ENCODE measurements around the gene TMEM8B. TPM values are rescaled to one million over a fixed set of nuclear protein-coding genes. Genes with fewer than 3 reads are reported as not detected.

The TMEM8B gene
- total RNA-seq, 4 donors from 2014 or later: 11.7 to 23.8 (median 18.6) TPM

- H3K27me3 ChIP-seq: peaks cover 2% of the 10 kb centered on the region
- H3K9me3 ChIP-seq: no peaks in the 10 kb centered on the region
- no peak for ATAC-seq
- no peaks in the 10 kb centered on the region for H3K36me3 ChIP-seq
- H3K4me1 ChIP-seq: peaks cover 0 to 15% (median 0%) of the 10 kb centered on the region in 3 donors
- H3K27ac ChIP-seq: no peak overlapping the region
- no peak overlapping the region for H3K4me3 ChIP-seq
- TF ChIP-seq, protein P1, sequence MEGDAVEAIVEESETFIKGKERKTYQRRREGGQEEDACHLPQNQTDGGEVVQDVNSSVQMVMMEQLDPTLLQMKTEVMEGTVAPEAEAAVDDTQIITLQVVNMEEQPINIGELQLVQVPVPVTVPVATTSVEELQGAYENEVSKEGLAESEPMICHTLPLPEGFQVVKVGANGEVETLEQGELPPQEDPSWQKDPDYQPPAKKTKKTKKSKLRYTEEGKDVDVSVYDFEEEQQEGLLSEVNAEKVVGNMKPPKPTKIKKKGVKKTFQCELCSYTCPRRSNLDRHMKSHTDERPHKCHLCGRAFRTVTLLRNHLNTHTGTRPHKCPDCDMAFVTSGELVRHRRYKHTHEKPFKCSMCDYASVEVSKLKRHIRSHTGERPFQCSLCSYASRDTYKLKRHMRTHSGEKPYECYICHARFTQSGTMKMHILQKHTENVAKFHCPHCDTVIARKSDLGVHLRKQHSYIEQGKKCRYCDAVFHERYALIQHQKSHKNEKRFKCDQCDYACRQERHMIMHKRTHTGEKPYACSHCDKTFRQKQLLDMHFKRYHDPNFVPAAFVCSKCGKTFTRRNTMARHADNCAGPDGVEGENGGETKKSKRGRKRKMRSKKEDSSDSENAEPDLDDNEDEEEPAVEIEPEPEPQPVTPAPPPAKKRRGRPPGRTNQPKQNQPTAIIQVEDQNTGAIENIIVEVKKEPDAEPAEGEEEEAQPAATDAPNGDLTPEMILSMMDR (IDR thresholded peaks at IDR 0.05): no peak
- TF ChIP-seq POLR2AphosphoS5 (IDR thresholded peaks at IDR 0.05) (no peak), POLR2A (IDR thresholded peaks at IDR 0.05) (no peak), EP300 (IDR thresholded peaks at IDR 0.05) (no peak)
- WGBS, 2 donors (ENCODE audit: low coverage in 1 of 2): 75 to 79% methylated on average over 3 of the region's 4 CpGs
Observed at GRCh38 chr9:35862328-35862727, 33.3 kb downstream of the TMEM8B start.

DNA sequence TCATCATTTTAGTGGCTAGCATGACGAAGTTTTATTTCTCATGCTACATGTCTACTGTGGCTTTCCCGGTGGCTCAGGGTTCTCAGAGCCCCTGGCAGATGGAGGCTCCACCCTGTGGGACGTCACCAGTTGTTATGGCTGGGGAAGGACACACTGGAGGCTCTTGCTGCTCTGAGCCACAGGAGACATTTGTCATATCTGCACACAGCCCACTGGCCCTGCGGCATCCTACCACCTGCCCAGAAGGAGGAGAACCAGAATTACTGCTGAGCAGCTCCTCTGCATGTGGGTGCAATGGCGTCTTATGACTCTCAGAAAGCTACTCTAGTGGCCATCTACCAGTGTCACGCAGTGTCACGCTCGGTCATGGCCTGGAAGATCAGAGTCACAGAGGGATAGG lies 34.6 kb downstream of the TMEM8B start:
- WGBS, 2 donors (ENCODE audit: low coverage in 1 of 2): 40 to 100% methylated on average over 1 of the region's 8 CpGs
- no peaks in the 10 kb centered on the region for H3K36me3 ChIP-seq
- H3K4me3 ChIP-seq: no peak overlapping the region
- TF ChIP-seq, protein P1 (IDR thresholded peaks at IDR 0.05): no peak
- TF ChIP-seq POLR2AphosphoS5 (IDR thresholded peaks at IDR 0.05) (no peak), POLR2A (IDR thresholded peaks at IDR 0.05) (no peak), EP300 (IDR thresholded peaks at IDR 0.05) (no peak)
- peaks cover 8% of the 10 kb centered on the region for H3K27me3 ChIP-seq
- H3K9me3 ChIP-seq: no peaks in the 10 kb centered on the region
- H3K27ac ChIP-seq: no peak overlapping the region
- no peak for ATAC-seq
- peaks cover 0 to 15% (median 0%) of the 10 kb centered on the region in 3 donors for H3K4me1 ChIP-seq

DNA sequence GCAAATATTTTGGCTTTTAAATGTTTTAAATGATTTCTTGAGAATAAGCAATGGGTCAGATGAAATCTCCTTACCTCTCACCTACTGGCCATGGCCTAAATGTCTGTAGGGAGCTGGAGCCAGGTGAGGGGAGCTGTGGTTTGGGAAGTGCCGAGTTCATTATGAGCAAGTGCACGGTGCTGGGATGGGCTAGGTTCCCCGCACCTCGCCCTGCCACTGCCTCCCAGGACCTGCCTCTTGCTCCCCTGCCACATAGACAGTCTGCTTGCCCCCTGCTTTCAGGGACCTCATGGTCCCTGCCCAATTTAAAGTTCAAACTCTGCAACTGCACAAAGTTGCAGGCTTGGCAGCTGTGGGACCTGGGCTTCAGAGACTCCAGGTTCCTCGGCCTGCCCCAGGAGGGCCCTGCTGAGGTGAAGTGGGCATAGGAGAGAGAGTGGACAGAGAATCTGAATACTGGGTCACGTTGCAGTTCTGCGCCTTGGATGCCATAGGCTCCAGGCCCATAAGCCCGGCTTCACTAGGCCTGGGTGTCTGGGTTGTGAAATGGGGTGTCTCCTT lies 35.7 kb downstream of the TMEM8B start:
- no CpG with 5 or more reads among the region's 8 CpGs for WGBS, 2 donors (ENCODE audit: low coverage in 1 of 2)
- TF ChIP-seq POLR2A (IDR thresholded peaks at IDR 0.05) (no peak), EP300 (IDR thresholded peaks at IDR 0.05) (no peak), POLR2AphosphoS5 (IDR thresholded peaks at IDR 0.05) (no peak)
- TF ChIP-seq, protein P1 (IDR thresholded peaks at IDR 0.05): no peak
- Histone ChIP-seq H3K36me3 (no peaks in the 10 kb centered on the region), H3K27me3 (peaks cover 8% of the 10 kb centered on the region), H3K4me1 (peaks cover 0 to 10% (median 0%) of the 10 kb centered on the region in 3 donors), H3K9me3 (no peaks in the 10 kb centered on the region), H3K27ac (no peak overlapping the region), H3K4me3 (no peak overlapping the region)
- ATAC-seq: no peak

- Histone ChIP-seq H3K27me3 (peaks cover 8% of the 10 kb centered on the region), H3K27ac (no peak overlapping the region), H3K9me3 (no peaks in the 10 kb centered on the region), H3K4me1 (no peaks in the 10 kb centered on the region), H3K4me3 (no peak overlapping the region), H3K36me3 (no peaks in the 10 kb centered on the region)
- no peak for ATAC-seq
- WGBS, 2 donors (ENCODE audit: low coverage in 1 of 2): 98 to 100% methylated on average over 1 to 4 of the region's 4 CpGs
- TF ChIP-seq EP300 (IDR thresholded peaks at IDR 0.05): no peak
- TF ChIP-seq POLR2AphosphoS5 (IDR thresholded peaks at IDR 0.05): no peak
- TF ChIP-seq, protein P1 (IDR thresholded peaks at IDR 0.05): no peak
- TF ChIP-seq POLR2A (IDR thresholded peaks at IDR 0.05): no peak
Observed at GRCh38 chr9:35867538-35867937, 38.5 kb downstream of the TMEM8B start.

- Histone ChIP-seq H3K4me1 (no peaks in the 10 kb centered on the region), H3K36me3 (no peaks in the 10 kb centered on the region), H3K27ac (no peak overlapping the region), H3K9me3 (no peaks in the 10 kb centered on the region), H3K4me3 (no peak overlapping the region), H3K27me3 (peaks cover 8% of the 10 kb centered on the region)
- no peak for ATAC-seq
- TF ChIP-seq, protein P1 (IDR thresholded peaks at IDR 0.05): no peak
- no peak for TF ChIP-seq EP300 (IDR thresholded peaks at IDR 0.05)
- TF ChIP-seq POLR2AphosphoS5 (IDR thresholded peaks at IDR 0.05): no peak
- no peak for TF ChIP-seq POLR2A (IDR thresholded peaks at IDR 0.05)
- WGBS, 2 donors (ENCODE audit: low coverage in 1 of 2): 38 to 50% methylated on average over 1 of the region's 2 CpGs
Observed at GRCh38 chr9:35868933-35869332, 39.9 kb downstream of the TMEM8B start.

All from gastroesophageal sphincter (tissue), 4 donors.